Renal cortex interstitium (tissue), 11 donors: ENCODE measurements around the gene ELAVL1. TPM values are rescaled to one million over a fixed set of nuclear protein-coding genes. Genes with fewer than 3 reads are reported as not detected.
A peak's percentile ranks its signal among the peaks of the same experiment; 100 is the strongest.

Source experiments
- DNase-seq, 11 donors: peaks; one replicate each; pipeline ENCODE4 v3.0.0-alpha.2; 2013; ENCODE audit warnings: low read depth in 9 of 11, low spot score in 4 of 11; ENCODE audit errors: extremely low read depth in 1 of 11
- polyA plus RNA-seq, 3 donors: library from polyadenylated mRNA; unstranded; fragments of 120-200 nt; gene quantifications; one replicate each; pipeline ENCODE4 v1.2.1, GENCODE V29; 2013; ENCODE audit not compliant: insufficient read length in 3 of 3

The ELAVL1 gene
- polyA plus RNA-seq, 3 donors: 79.8 to 92.2 (median 92.0) TPM

DNA sequence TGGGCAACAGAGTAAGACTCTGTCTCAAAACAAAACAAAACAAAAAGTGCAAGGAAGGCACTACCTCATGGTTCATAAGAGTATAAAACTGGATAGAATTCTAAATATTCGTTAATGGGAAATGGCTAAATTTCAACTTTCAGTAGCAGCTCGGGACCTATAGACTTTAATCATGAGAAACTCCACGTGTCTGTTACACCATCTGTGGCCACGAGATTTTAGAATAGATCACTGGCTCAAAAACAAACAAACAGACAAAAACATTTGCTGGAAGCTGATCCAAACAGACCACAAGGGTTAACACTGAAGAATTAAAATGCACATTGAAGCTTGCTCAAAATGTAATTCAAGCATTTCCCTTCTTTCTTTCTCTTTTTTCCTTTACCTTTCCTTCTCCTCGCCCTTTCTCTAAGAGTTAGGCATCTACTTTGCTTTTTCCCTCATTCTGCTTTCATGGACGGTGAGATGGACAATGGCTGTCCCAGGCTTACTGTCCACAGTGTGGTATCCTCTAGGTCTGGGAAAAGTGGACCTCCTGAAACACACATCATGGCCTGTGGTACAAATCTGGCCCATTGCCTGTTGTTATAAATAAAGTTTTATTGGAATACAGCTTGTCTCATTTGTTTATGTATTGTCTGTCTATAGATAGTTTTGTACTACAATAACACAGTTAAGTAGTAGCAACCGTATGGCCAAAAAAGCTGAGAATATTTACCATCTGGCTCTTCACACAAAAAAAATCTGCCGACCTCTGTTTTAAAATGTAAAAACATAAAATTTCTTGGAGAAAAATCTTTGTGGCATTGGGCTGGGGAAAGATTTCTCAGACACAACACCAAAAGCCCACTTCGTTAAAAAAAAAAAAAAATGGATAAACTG is 10.3 kb downstream of the ELAVL1 start:
- DNase-seq: no peak

- no peak for DNase-seq
These were observed 11.3 kb downstream of the ELAVL1 start for GRCh38 chr19:7994114-7994513.

GRCh38 chr19:7993560-7993959 is 11.9 kb downstream of the ELAVL1 start:
- DNase-seq: no peak

- no peak for DNase-seq
These were observed 12.9 kb downstream of the ELAVL1 start for GRCh38 chr19:7992575-7992974.

- no peak for DNase-seq
These were observed 16.3 kb downstream of the ELAVL1 start for GRCh38 chr19:7989071-7989575.

DNA sequence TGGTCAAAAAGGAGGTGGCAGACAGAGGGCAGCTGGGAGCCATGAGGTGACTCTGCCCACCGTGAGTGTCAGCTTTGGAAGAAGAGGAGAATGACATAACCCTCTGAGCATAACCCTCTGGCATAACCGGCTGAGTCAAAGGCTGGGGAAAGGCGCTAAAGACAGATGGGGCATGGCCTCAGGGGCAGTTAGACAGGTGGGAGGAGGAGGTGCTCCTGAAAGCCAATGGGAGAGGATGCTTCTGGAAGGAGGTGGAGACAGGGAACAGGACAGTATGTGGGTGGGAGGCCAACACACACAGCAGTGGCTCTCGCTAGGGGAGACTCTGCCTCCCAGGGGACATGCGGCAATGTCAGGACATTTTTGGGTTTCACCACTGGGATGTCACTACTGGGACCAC is 17.1 kb downstream of the ELAVL1 start:
- DNase-seq: no peak

DNA sequence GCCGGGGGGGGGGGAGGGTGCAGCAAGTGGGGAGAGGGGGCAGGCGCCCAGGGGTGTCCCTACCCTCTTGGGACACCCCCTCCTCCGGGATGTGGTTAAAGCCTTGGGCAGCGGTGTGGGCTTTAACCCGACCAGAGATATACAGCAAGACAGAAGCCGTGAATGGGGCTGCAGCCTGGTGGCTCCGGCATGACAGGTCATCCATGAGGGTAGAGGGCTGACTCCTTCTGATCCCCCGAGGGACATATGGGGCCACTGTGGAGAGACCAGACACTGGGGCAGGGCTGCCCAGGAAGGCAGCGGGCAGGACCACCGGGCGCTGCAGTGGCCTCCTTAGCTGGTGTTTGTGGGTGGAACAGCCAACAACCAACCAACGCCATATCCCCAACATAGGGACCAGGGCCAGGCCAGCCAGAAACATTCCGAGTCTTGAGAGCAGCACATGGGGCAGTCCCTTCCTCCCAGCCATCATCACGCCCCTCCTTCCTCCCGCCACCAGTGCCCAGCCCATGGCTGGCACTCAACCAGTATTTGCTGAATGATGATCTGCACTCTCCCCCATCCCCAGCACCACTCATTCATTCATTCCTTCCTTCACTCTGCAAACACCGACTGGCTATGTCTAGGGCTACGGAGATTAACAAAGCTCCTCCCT is 18.2 kb downstream of the ELAVL1 start:
- DNase-seq: no peak

DNA sequence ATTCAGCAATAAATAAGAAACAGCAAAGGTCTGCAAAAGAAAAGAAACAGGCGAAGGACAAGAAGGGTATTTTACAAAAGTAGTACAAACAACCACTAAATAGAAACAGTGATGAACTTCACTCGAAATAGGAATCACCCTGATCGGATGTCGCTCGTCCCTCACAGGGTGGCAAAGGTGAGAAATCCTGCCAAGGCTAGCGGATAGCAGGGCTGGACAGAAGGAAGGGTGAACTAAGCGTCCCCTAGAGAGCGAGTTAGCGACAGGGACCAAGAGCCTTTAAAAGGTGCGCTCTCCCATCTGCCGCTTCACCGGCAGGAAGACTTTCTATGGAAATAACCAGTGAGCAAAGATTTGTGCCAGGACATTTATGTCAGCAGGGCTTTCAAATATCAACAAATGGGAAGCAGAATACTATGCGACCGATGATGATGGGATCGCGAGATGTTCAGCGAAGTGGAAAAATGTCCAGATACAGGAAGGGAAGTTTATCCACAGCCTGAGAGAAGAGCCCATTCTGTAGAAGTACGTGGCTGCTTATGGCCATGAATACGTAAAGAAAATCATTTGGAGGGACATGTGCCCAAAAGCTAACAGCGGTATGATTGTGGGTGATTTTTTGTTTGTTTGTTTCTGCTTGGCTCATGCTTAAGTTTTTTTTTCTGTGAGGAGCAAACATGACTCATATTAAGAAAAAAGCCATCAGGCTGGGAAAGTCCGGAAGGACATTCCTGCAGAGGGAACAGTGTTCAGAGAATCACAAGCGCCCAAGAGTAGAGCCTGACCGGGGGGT is 18.9 kb downstream of the ELAVL1 start:
- DNase-seq: no peak

- DNase-seq: no peak
These were observed 19.9 kb downstream of the ELAVL1 start for GRCh38 chr19:7985481-7985911.

- no peak for DNase-seq
These were observed 21.2 kb downstream of the ELAVL1 start for GRCh38 chr19:7983995-7984837.

DNA sequence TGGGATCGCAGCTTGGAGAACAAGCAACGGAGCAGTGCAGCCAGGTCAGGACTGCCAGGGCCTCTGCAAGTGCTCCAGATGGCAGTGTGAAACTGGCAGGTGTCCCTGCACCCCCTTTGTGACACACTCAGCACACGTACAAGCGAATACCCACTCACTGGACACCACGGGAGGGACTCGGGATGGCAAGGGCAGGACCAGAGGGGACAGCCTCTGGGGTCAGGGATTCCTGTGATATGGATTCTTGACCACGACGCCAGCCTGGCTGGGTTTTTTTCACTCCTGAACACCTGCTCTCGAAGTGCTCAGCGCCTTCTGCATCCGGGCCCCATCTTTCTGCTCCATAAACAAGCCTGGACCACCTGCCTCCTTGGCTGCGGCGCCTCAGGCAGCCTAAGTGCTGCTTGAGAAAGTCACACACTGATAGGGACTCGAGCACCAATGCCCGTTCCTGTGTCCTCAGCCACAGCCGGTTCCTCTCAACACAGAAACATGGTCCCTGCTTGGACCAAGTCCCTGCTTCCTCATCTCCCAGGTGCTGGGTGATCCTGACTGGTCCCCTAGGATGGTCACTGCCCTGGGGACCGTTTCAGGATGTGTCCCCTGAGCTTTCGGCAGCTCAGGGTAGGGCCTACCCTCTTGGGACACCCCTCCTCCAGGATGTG is 22.0 kb downstream of the ELAVL1 start:
- DNase-seq: no peak

DNA sequence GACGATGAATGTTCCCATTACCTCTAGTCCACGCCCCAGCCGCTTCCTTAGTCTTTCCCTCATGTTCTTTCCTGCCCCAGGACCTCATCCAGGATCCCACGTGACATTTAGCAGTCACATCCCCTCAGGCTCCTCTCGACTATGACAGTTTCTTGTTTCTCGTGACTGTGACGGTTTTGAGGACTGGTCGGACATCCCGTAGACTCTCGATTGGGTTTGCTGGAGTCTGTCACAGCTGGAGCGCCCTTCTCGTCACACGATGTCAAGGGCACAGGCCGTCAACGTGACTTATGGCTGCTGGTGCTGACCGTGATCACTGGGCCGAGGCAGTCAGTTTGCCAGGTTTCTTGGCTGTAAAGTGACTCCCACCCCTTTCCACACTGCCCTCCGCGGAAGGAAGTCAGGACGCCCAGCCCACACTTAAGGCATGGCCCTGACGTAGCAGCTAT is 22.8 kb downstream of the ELAVL1 start:
- DNase-seq: peak in 4 of 11 donors; percentile 16 to 43 (median 34)

- DNase-seq: no peak
These were observed 23.3 kb downstream of the ELAVL1 start for GRCh38 chr19:7982103-7982502.

GRCh38 chr19:7981661-7982060 is 23.8 kb downstream of the ELAVL1 start:
- no peak for DNase-seq

DNA sequence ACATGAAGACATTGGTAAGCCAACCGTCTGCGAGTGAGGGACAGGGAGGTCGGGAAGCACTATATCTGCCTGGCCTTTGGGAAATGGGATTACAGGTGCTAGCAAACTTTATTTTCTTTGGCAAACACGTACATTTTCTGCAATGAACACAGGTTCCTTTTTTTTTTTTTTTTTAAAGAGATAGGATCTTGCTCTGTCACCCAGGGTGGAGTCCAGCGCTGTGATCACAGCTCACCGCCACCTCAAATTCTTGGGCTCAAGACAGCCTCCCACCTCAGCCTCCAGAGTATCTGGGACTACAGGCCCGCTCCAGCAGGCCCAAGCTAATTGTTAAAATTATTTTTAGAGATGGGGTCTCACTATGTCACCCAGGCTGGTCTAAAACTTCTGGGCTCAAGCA is 24.2 kb downstream of the ELAVL1 start:
- no peak for DNase-seq

- no peak for DNase-seq
These were observed 24.8 kb downstream of the ELAVL1 start for GRCh38 chr19:7980635-7981121.

DNA sequence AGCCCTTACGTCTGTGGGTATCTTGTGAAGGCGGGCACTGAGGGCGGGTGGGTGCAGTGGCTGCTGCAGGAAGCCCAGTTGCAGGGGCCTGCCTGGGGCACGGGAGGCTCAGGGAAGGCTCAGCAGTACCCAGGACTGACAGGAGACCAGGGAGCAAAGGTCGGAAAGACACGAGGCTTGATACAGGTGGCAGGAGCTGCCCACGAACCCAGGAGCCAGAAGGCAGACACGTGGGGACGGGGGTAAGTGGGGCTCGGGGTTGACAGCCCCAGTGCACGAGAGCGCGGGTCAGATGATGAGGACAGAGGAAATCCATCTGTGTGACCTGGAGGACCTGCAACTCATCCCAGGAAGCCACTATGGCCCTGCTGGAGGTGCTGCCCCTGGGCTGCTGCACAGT is 25.3 kb downstream of the ELAVL1 start:
- DNase-seq: no peak

- DNase-seq: no peak
These were observed 25.9 kb downstream of the ELAVL1 start for GRCh38 chr19:7979559-7979958.
